KG1 (cell line): ENCODE results near the gene CDHR4.
"Not testable (repeated sequence)": the region's sequence is repeated elsewhere in the genome, so short reads cannot be mapped to it uniquely, and the experiment has no call there.

ENCODE experiments used
- DNase-seq: peaks from one replicate; lab custom pipeline; 2025; lab: John Stamatoyannopoulos, UW

Gene CDHR4

GRCh38 chr3:49799761-49800160 lies at the start of gene CDHR4:
TSS of gene CDHR4 (minus strand) at chr3:49799873. CDS start at chr3:49799812, 61 bp downstream.
- DNase-seq, result no peak

GRCh38 chr3:49845694-49846093 lies 46.0 kb upstream of the CDHR4 start:
- DNase-seq, result no peak

- DNase-seq, result no peak
Observed at GRCh38 chr3:49844464-49845183, 45.0 kb upstream of the CDHR4 start.

- no peak for DNase-seq
Observed at GRCh38 chr3:49842843-49843517, 43.3 kb upstream of the CDHR4 start.

GRCh38 chr3:49841806-49842205 lies 42.1 kb upstream of the CDHR4 start:
- DNase-seq, result no peak

- DNase-seq, result no peak
Observed at GRCh38 chr3:49841126-49841696, 41.5 kb upstream of the CDHR4 start.

- no peak for DNase-seq
Observed at GRCh38 chr3:49840388-49840787, 40.7 kb upstream of the CDHR4 start.

GRCh38 chr3:49839193-49839809 lies 39.6 kb upstream of the CDHR4 start:
- DNase-seq, result peak; percentile 48

- DNase-seq, result no peak
Observed at GRCh38 chr3:49831341-49831740, 31.7 kb upstream of the CDHR4 start.

GRCh38 chr3:49826016-49826415 lies 26.3 kb upstream of the CDHR4 start:
- DNase-seq, result no peak

GRCh38 chr3:49823131-49823530 lies 23.5 kb upstream of the CDHR4 start:
- DNase-seq, result not testable (repeated sequence)

- peak; percentile 73 for DNase-seq
Observed at GRCh38 chr3:49813497-49814174, 14.0 kb upstream of the CDHR4 start, which contains the start of gene UBA7. TSS of gene UBA7 (minus strand) at chr3:49813953. CDS start at chr3:49813787, 166 bp downstream.

GRCh38 chr3:49812916-49813496 lies 13.3 kb upstream of the CDHR4 start:
- no peak for DNase-seq

- peak; percentile 65 for DNase-seq
Observed at GRCh38 chr3:49807431-49808114, 7.9 kb upstream of the CDHR4 start.

- DNase-seq, result peak; percentile 65
Observed at GRCh38 chr3:49806850-49807249, 7.2 kb upstream of the CDHR4 start.

GRCh38 chr3:49805897-49806701 lies 6.4 kb upstream of the CDHR4 start:
- DNase-seq, result peak; percentile 87

- peak; percentile 45 for DNase-seq
Observed at GRCh38 chr3:49805367-49805782, 5.7 kb upstream of the CDHR4 start.

- no peak for DNase-seq
Observed at GRCh38 chr3:49804141-49805041, 4.7 kb upstream of the CDHR4 start.

GRCh38 chr3:49803465-49804140 lies 3.9 kb upstream of the CDHR4 start:
- peak; percentile 57 for DNase-seq
